ENCODE results near the gene C6orf15. TPM values are rescaled to one million over a fixed set of nuclear protein-coding genes. Genes with fewer than 3 reads are reported as not detected.

Gene C6orf15
- total RNA-seq (not detected), polyA plus RNA-seq (ENCODE audit: insufficient read depth, low read depth, low replicate concordance) (not detected)
- long read RNA-seq, donor 1, result 0 reads
- long read RNA-seq, donor 2, result 0 reads
- long read RNA-seq, donor 3, result 0 reads
- long read RNA-seq, donor 4, result 0 reads
- long read RNA-seq, donor 5, result 0 reads
- long read RNA-seq, donor 6, result 0 reads
- long read RNA-seq, donor 7, result 0 reads
- long read RNA-seq, donor 8, result 0 reads
- long read RNA-seq, donor 9, result 0 reads
- long read RNA-seq, donor 10, result 0 reads

DNA sequence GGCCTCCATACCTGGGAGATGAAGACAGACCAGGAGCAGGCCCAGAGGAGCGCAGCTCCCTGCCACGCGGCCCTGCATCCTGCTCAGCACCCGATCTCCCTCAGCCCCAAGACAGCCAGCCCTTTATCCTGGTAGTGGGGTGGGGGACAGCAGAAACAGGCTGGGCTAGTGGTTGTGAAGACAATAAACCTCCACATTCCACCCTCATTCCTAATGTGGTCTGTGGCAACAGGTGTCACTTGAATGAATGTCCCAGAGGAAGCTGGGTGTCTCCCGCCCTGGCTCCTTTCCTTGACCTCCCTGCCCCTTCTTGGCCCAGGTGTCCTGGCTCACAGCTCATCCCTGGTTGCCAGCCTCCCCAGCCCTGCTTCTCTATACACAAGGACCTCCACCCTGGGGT is at the start of gene C6orf15:
C6orf15 (minus strand) TSS at position 98 of the 400 bp plus-strand sequence; CDS start at position 78, 20 bp downstream.
- Histone ChIP-seq H3K36me3 (ENCODE audit: control insufficient read depth in 2 of 3, insufficient read depth in 3 of 3, low read length in 3 of 3) (no peaks in the 10 kb centered on the region), H3K4me3 (ENCODE audit: low read length in 3 of 3) (no peak within 1 kb of the TSS), H3K9me3 (ENCODE audit: control insufficient read depth in 2 of 3, insufficient read depth in 1 of 3, low read length in 3 of 3) (no peaks in the 10 kb centered on the region), H3K27ac (ENCODE audit: low read depth in 2 of 2, low read length in 2 of 2) (no peak within 1 kb of the TSS), H3K27me3 (ENCODE audit: control insufficient read depth, insufficient read depth, low read length) (no peaks in the 10 kb centered on the region), H3K9ac (ENCODE audit: low read length in 3 of 3) (no peak within 1 kb of the TSS), H3K4me1 (ENCODE audit: control insufficient read depth in 2 of 3, insufficient read depth in 2 of 3, low read depth in 1 of 3, low read length in 3 of 3) (peaks cover 0 to 2% (median 0%) of the 10 kb centered on the region in 3 donors)
- no peak for FAIRE-seq
- TF ChIP-seq, protein P1, sequence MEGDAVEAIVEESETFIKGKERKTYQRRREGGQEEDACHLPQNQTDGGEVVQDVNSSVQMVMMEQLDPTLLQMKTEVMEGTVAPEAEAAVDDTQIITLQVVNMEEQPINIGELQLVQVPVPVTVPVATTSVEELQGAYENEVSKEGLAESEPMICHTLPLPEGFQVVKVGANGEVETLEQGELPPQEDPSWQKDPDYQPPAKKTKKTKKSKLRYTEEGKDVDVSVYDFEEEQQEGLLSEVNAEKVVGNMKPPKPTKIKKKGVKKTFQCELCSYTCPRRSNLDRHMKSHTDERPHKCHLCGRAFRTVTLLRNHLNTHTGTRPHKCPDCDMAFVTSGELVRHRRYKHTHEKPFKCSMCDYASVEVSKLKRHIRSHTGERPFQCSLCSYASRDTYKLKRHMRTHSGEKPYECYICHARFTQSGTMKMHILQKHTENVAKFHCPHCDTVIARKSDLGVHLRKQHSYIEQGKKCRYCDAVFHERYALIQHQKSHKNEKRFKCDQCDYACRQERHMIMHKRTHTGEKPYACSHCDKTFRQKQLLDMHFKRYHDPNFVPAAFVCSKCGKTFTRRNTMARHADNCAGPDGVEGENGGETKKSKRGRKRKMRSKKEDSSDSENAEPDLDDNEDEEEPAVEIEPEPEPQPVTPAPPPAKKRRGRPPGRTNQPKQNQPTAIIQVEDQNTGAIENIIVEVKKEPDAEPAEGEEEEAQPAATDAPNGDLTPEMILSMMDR (IDR thresholded peaks at IDR 0.05; ENCODE audit: borderline replicate concordance, extremely low read depth, insufficient read depth), result no peak
- no peak for DNase-seq
- intact Hi-C loops (cut with DNase I), result no loop called here

DNA sequence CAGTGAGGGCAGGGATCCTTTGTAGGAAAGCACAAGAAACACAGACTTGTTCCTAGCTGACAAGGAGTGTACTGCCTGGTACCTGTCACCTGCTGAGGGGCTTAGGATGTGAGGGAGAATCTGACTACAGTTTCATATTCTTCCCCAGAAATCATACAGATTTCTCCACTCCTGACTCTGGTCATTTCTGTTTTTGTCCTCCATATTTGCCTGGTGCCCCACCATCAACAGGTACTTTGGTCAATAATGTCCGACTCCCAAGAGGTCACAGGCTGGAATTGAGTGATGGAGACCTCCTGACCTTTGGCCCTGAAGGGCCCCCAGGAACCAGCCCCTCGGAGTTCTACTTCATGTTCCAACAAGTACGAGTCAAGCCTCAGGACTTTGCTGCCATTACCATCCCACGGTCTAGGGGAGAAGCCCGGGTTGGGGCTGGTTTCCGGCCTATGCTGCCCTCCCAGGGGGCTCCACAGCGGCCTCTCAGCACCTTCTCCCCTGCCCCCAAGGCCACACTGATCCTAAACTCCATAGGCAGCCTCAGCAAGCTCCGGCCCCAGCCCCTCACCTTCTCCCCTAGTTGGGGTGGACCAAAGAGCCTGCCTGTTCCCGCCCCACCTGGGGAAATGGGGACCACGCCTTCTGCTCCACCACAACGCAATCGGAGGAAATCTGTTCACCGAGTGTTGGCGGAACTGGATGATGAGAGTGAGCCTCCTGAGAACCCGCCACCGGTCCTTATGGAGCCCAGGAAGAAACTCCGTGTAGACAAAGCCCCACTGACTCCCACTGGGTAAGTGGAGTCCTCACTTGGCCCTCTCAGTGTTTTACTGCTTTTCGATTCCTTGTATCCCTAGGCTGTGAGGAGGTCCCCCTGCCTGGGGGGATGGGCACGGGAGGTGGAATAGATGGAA is 49.1 kb upstream of the C6orf15 start:
- peaks cover 0 to 14% (median 6%) of the 10 kb centered on the region in 3 donors for H3K4me1 ChIP-seq (ENCODE audit: control insufficient read depth in 2 of 3, insufficient read depth in 2 of 3, low read depth in 1 of 3, low read length in 3 of 3)
- H3K9me3 ChIP-seq (ENCODE audit: control insufficient read depth in 2 of 3, insufficient read depth in 1 of 3, low read length in 3 of 3), result no peaks in the 10 kb centered on the region
- H3K36me3 ChIP-seq (ENCODE audit: control insufficient read depth in 2 of 3, insufficient read depth in 3 of 3, low read length in 3 of 3), result no peaks in the 10 kb centered on the region
- FAIRE-seq, result no peak
- no peak overlapping the region for H3K4me3 ChIP-seq (ENCODE audit: low read length in 3 of 3)
- no peak overlapping the region for H3K9ac ChIP-seq (ENCODE audit: low read length in 3 of 3)
- H3K27me3 ChIP-seq (ENCODE audit: control insufficient read depth, insufficient read depth, low read length), result no peaks in the 10 kb centered on the region
- TF ChIP-seq, protein P1 (IDR thresholded peaks at IDR 0.05; ENCODE audit: borderline replicate concordance, extremely low read depth, insufficient read depth), result no peak
- intact Hi-C loops (cut with DNase I), result no loop called here
- H3K27ac ChIP-seq (ENCODE audit: low read depth in 2 of 2, low read length in 2 of 2), result no peak overlapping the region
- no peak for DNase-seq

DNA sequence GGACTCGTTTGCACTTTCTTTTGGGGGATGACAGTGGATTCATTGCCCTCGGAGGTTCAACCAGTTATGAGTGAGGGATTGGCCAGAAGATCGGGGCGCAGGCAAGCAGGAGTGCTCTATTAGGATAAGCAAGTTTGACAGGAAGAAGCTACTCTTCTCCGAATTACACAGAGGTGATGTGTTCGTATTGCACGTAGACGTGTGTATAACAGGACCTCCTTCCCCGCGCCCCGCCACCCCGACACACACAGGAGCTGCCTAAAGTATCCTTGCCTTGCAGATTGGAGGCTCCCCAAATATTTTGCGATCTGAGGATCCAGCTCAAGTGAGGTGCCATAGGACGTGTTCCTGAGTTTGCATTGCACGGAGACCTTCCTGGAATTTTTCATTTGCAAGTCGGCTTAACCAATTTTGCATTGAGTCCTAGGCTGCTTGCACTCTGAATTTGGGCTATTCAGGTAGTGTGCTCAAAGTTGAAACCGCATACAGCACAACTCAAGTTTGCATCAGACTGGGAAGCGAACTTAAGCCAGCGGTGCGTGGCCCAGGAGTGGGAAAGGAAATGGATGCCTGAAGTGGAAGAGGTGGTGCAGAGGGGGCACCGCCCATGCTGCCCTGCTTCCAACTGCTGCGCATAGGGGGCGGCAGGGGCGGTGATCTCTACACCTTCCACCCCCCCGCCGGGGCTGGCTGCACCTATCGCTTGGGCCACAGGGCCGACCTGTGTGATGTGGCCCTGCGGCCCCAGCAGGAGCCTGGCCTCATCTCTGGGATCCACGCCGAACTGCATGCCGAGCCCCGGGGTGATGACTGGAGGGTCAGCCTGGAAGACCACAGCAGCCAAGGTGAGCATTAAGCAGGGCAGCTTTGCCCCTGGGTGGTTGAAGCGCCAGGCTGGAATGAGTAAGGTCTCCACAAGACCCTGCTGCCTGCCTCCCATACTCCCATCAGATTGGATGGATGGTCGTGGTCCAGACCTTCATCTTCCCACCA is 46.8 kb upstream of the C6orf15 start:
- Histone ChIP-seq H3K27me3 (ENCODE audit: control insufficient read depth, insufficient read depth, low read length) (no peaks in the 10 kb centered on the region), H3K4me1 (ENCODE audit: control insufficient read depth in 2 of 3, insufficient read depth in 2 of 3, low read depth in 1 of 3, low read length in 3 of 3) (peaks cover 0 to 14% (median 6%) of the 10 kb centered on the region in 3 donors), H3K9ac (ENCODE audit: low read length in 3 of 3) (peak overlapping the region in 2 of 3 donors; percentile 27 to 64), H3K9me3 (ENCODE audit: control insufficient read depth in 2 of 3, insufficient read depth in 1 of 3, low read length in 3 of 3) (no peaks in the 10 kb centered on the region), H3K27ac (ENCODE audit: low read depth in 2 of 2, low read length in 2 of 2) (no peak overlapping the region), H3K36me3 (ENCODE audit: control insufficient read depth in 2 of 3, insufficient read depth in 3 of 3, low read length in 3 of 3) (no peaks in the 10 kb centered on the region), H3K4me3 (ENCODE audit: low read length in 3 of 3) (peak overlapping the region; percentile 71 to 76 (median 75))
- intact Hi-C loops (cut with DNase I), result no loop called here
- FAIRE-seq, result no peak
- TF ChIP-seq, protein P1 (IDR thresholded peaks at IDR 0.05; ENCODE audit: borderline replicate concordance, extremely low read depth, insufficient read depth), result no peak
- peak in 2 of 5 donors; percentile 28 to 49 for DNase-seq
